Stimulated activated CD8-positive, alpha-beta memory T cell treated with anti-CD3 and anti-CD28 coated beads, Interleukin-4, amount 100 ng/mL, for 48 hours (primary cell): Measurements from ENCODE around the gene XPR1.
A peak's percentile ranks its signal among the peaks of the same experiment; 100 is the strongest.

Experiments used
- DNase-seq: peaks from one replicate; pipeline ENCODE4 v3.0.0-alpha.2; 2020

Gene XPR1

DNA sequence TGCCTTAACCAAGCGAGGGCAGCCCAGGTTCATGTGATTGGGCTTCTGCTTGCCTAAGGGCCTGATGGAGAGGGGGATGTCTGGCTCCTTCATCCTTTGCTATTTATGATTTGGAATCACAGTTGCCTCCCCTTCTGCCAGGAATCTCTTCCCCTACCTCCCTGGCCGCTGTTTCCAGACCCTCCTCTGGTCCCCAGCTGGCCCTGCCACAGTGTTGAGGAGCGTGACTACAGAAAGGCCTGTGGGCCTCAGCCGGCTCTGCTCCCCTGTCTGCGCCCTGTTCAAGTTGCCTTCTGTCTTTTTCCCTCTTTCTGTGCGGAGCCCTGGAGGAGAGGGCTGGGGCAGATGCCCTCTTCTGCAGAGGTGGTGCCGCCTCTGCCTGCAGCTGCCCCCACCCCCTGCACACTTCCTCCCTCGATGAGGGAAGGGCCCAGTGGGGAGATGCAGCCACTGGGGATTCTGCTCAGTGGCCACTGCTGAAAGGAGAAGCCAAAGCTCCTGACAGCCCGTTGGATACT lies 287.4 kb downstream of the XPR1 start:
- DNase-seq, result no peak

DNA sequence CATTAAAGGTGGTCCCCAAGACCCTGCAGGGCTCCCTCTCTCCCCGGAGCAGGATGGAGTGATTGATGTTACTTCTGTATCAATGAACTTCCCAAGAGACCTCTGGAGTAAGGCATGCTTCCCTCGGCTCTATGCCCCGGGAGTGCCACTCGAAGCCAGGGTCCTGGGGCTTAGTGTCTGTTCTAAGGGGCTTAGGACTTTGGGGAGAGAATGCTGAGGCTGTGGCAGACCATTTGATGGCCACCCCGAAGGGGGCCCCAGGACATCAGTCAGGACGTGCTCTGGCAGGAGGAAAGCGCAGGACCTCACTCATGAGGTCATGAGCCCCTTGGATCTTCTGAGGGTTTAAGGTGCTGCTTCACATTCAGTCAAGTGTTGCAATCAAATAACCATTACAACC lies 288.4 kb downstream of the XPR1 start:
- no peak for DNase-seq

DNA sequence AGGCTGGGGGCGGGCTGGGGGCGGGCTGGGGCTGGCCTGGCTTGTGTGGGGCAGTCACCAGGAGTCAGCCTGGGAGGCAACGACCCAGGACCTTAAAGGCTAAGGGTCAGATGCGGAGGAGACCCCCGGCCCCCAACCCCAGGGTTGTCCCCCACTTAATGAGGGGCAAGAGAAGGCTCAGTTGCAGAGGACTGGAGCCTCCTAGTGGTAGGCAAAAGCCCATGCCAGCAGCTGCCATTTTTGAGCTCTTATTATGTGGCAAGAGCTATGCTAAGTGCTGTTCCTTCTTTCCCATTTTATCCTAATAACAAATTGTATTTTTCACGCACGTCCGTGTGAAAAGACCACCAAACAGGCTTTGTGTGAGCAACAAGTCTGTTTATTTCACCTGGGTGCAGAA lies 288.9 kb downstream of the XPR1 start:
- no peak for DNase-seq

DNA sequence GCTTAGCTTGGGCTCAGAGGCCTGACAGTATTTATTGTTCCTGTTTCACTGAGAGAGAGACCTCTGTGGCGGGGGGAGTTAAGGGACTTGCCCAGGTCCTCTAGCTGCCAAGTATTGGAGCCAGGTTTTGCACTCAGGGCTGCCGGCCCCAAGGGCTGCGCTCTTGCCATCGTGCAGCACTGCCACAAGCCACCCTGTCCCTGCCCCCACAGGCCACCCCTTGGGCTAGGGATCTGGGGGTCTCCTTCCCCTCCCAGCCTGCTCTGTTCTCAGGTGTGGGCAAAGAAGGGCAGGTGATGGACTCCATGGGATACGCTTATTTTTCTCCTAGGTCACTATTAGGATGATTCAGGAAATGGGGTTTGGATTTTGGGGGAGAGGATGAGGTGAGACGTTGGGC lies 289.6 kb downstream of the XPR1 start:
- DNase-seq, result no peak

DNA sequence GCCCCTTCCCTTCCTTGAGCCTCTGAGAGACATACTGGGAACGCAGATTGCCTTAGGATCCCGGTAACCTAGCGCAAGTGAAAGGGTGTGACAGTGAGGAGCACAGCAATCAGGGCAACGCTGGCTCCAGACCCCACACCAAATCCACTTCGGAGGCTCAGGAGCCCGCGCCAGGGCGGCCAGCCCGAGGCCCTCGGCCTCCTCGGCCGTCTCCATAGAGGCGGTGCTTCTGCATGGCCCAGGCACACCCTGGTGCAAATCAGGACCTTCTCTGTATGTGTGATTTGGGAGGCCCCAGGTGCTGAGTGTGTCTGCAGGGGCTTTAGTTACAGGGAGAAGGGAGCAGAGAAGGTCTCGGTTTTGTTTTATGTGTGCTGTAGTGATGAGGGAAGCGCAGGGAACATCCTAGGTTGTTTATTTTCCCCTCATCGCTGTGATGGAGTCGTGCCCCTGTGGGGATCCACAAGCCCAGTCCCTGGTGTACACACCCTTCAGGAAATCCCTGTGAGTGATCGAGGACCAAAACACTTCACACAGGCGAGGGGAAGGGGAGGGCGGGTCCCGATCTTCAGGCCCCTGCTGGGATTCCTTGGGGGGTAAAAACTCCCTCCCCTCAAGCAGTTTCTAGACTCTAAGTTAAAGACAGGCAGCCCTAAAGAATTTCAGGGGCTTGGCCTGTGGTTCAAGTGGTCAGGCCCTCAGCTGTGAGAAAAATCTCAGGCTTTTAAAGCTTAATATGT lies 290.2 kb downstream of the XPR1 start:
- no peak for DNase-seq

DNA sequence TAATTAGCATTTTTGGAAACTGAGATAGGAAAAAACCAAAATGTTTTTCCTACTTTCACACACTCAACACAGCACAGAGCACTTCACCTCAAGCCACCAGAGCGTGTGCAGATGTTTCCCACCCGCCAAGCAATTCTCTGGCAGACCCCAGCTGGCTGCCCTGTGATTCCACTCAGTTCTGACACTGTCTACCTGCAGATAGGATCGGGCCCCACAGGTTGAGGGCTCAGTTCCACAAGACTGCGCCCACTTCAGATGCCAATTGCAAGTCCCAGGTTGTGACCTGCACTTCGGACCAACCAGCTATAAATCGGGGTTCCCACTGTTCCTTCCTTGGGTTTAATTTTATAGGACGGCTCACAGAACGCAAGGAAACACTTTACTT lies 290.8 kb downstream of the XPR1 start:
- DNase-seq, result no peak

DNA sequence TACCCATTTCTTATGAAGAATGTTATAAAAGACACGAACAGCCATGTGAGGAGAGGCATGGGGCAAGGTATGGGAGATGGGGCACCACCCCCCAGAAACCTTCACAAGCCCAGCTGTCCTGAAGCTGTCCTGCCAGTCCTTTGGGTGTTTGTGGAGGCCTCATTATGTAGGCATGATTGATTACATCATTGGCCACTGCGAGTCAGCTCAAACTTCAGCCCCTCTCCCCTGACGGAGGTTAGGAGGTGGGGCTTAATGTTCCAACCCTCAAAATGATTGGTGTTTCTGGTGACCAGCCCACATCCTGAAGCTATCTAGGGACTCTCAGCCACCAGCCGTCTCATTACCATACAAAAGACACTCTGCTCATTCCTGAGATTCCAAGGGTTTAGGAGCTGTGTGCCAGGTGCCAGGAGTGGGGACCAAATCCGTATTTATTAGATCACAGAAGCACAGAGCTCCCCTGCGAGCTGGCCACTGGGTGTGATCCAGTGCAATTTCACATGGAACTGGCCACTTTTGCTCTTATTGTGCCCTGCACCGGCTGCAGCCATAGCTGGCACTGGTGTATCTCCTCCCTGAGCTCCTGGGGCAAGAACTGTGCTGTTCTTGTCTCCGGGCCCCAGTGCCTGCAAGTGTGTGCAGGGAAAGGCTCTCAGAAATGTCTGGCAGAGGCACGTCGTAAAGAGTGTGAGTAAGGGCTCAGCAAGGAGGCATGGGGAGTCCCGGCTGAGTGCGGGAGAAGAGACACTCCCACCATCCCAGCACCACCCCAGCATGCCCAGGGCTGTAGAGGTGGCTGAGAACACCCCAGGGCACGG lies 291.4 kb downstream of the XPR1 start:
- no peak for DNase-seq

DNA sequence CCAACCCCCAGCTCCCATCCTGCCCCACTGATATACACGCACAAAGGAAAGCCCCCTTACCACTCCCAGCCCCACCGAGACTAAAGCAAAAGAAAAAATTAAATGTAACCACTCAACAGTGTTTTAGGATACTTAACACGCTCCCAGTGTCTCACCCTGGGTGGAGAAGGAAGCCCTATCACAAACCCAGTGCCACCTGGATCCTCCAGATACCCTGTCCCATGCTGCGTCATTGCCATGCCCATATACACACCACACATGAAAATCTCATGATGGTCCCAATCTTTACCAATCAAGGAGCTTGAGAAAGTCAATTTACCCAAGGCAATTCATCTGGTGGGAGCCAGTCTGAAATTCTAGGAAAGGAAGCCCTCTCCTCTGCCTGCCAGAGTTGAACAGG lies 292.1 kb downstream of the XPR1 start:
- no peak for DNase-seq

DNA sequence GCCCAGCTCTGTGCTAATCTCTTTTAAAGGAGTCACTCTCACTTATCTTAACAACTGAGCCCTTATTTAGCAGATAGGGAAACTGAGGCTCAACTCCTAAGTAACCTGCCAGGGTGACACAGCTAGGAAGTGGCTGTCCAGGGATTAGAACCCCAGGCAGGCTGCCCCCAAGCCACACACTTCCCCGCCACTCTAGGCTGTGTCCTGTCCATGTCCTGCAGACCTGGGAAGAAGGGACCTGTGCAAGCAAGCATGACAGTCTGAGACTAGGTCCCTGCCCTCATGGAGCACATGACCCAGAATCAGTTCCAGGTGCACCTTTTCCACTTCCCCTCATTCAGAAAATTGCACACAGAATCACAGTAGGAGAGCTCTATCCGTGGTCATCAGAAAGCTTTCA lies 293.1 kb downstream of the XPR1 start:
- DNase-seq, result no peak

DNA sequence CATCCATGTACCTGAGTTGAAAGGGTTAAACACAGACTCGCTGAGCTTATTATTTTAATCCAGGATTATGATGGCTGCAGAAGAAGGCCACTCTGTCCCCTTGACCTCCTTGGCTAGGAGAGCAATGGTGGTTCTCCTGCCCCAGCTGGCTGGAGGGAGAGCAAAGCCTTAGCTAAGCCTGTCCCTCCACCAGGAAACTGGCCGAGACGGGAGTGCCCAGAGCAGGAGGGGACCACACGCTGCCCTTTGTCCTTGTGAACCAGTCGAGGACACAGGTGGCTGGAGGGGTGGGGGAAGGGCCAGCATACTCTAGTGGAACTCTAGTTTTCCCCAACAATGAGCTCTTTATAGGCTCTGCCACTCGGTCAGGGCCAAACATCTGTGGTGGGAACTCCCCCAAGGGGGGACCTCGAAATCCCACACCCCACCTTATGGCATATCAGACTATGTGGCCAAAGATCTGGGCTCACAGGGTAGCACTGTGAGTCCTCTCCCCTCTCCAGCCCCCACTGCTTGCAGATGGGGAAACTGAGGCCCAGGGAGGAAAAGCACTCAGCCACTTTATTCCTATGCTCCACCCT lies 293.7 kb downstream of the XPR1 start:
- no peak for DNase-seq

DNA sequence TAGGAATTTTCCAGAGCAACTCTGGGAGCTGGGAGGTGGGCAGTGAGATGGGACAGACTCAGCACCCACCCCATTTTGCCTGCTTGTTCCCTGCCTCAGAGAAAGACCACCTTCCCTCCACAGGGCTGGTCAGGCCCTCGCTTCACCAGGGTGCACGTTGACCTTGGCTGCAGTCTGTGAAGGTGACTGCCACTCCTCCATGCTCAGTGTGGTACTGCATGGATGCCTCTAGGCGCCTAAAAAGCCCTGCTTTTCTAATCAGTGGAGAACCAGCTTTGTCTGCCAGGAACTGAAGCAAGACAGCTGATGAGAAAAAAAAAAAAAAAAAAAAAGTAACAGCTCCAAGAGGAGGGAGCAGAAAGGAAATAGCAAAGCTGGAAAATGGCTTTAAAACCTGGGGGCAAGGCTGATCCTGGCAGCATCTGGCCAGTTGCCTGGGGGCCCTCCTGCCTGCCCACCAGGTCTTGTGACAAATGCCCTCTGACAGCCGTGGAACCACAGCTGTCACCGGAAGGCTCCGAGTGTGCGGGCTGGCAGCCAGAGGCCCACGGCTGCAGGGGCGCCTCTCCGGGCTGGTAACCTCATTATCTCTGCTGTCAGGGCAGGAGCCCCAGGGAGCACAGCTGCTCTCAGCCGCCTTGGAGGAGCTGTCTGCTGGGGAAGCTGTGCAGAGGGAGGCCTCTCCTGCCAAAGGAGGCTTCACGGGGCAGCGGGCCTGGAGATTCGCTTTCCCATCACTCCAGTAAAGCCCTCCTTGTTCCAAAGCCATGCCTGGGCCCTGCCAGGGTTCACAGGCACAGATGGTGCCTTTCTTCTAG lies 294.6 kb downstream of the XPR1 start:
- peak; percentile 27 for DNase-seq

DNA sequence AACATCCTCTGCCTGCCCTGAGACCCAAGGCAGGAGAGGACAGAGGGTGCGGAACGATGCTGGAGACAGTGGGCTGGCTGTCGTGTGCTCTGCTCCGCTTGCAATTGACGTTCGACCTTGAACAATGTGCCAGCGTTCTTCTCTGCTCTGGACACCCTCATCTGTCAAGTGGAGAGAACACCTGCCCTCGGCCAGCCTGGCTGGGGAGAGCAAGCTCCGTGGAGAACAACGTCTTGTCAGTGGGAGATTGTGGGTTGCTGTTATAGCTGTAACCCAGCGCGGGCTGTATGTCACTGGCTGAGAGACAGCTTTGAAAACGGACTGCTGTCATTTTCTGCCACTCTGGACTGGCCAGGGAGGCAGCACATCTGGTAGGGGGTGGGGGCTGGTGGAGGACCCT lies 295.5 kb downstream of the XPR1 start:
- no peak for DNase-seq

DNA sequence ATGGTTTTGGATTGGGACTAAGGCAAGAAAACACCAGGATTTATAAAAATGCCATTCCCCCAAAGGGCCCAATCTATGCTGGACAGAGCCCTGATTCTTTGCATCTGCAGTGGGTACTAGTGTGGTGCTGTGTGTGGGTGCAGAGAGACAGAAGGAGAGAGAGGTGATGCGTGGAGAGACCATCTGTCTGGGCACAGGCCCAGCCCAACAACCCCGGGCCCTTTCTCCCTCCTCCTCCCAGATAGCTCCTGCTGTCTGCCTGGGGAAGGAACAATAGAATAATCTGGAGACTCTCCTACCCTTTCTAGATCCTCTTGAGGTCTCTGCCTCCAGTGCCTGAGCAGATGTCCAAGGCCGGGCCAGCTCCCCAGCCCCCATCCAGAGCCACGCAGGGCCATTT lies 296.0 kb downstream of the XPR1 start:
- DNase-seq, result no peak

DNA sequence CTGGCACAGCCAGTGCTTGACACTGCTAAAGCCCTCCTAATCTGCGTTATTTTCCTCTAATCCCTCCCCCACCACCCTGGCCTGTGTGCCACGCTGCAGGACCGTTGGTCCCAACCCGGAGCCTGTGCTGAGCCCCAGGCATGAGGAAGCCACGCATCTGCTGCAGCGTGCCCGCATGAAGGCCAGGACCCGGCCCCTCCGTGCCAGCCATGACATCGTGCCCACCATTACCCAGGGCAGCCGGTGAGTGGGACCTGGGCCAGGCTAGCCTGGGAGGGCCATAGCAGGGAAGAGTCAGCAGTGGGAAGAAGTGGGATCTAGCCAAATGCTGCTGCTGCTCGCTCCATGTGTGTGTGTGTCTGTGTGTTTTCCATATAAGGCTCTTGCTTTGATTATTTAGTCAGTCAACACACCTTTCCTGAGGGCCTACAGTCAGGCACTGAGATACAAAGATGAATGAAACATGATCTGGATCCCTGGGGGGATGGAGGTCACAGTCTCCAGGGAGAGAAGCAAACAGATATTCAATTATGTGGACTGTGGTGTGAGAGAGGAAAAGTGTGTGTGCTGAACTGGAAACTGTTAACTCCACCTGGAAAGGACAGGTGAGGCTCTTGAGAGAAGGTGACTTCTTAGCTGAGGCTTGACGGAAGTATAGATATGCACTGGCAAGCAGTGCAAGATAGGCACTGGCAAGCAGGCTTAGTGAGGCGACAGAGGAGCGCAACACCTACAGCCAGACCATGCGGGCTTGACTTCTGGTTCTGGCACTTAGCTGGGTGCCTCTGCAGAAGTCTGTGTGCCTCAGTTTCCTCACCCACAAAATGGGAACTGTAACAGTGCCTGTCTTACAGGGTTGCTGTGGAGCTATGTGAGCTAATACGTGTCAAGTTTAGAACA lies 296.8 kb downstream of the XPR1 start:
- DNase-seq, result no peak

DNA sequence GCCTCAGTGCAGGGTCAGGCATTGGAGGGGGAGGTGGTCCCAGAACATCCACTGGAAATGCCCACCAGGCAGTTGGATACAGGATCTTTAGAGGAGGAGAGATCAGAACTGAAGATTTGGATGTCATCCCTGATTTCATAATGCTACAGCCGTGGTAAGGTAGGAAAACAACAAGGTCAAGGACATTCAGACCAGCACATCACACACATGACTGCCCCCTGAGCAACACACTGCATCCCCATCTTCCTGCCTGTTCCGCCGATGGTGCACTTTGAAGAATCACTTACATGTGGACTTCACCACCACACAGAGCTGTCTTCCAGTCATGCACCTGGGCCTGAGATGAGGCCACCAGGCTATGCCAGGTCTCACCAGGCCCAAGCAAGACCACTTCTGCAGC lies 297.6 kb downstream of the XPR1 start:
- DNase-seq, result no peak

DNA sequence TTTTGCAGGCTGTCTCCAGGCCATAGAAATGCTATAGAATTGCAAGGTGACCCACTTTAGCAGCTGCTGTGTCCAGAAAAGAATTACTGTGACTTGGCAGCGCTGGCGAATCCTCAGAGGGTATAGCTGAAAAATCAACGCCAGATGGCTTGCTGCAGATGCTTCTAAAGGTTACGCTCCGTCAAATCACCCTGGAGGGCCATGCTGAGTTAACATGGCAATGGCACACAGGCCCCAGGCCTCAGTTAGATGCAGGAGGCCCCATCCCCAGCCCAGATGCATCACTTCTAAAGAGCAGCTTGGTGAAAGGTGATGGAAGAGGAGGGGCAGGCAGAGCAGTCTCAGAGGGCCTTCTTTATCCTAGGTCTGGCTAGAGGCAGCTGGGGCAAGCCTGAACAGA lies 298.9 kb downstream of the XPR1 start:
- no peak for DNase-seq

DNA sequence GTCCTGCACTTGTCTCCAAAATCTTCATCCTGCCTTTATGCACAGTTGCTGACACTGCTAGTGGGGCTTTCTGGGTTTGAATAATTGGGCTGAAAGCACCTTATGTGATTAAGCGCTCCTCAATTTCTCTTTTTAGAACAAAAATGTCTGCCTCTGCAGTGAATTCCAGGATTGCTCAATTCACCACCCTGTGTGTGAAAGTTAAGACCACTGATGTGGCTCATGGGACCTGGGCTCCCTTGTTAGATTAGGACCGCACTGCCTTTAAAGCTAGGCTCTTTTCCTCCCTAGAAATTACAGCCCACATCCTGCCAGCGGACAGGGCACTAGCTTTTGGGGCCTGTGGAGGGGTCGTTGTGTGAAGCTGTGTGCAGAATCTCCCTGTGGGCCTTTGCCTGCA lies 299.7 kb downstream of the XPR1 start:
- no peak for DNase-seq

DNA sequence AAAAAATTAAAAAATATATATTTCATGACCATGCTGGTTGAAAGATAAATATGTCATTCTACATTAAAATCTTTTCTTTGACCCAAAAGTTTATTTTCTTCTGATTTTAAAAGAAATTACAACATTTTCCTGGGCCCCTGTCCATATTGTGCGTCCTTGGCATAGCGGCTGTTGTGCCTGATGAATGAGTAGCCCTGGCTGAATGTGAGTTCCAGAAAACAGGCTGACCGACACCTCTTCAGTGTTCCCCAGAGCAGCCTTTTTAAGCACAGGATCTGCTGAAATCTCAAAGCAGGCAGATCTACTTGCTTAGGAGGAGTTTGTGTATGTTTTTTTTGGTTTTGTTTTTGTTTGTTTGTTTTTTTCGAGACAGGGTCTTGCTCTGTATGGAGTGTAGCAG lies 300.6 kb downstream of the XPR1 start:
- DNase-seq, result no peak

DNA sequence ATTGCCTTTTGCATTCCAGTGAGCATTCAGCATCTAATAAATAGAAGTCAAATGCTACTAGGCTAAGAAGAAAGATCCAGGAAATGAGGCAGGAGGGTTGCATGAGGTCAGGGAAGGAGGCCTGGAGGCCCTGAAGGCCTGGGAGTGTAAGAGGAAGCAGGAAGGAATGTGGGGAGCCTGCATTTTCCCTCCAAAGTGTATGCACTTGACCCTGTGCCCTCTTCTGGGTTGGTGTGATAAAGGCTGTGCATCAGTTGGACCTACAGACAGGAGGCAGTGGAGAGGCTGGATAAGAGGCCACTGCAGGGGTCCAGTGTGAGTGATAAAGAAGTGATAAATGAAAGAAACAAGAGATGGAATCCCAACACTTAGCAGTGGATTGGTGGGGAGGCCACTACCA lies 301.3 kb downstream of the XPR1 start:
- DNase-seq, result no peak

DNA sequence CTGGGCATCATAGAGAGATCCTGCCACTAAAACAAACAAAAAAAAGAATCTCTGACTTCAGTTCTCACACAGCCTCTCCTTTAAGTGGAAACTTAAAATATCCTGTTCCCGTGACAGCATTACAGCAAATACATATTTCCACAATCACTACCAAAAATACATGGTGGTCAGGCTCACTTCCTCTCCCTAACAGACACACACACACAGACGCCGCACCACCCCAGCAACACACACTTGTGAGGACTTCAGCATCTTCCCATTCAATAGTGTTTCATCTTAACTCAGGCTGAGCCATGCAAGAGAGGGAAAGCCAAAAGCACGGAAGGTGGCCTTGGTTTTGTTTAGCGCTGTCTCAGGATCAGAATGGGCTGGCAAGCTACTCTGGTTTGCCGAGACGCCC lies 302.7 kb downstream of the XPR1 start:
- DNase-seq, result no peak

DNA sequence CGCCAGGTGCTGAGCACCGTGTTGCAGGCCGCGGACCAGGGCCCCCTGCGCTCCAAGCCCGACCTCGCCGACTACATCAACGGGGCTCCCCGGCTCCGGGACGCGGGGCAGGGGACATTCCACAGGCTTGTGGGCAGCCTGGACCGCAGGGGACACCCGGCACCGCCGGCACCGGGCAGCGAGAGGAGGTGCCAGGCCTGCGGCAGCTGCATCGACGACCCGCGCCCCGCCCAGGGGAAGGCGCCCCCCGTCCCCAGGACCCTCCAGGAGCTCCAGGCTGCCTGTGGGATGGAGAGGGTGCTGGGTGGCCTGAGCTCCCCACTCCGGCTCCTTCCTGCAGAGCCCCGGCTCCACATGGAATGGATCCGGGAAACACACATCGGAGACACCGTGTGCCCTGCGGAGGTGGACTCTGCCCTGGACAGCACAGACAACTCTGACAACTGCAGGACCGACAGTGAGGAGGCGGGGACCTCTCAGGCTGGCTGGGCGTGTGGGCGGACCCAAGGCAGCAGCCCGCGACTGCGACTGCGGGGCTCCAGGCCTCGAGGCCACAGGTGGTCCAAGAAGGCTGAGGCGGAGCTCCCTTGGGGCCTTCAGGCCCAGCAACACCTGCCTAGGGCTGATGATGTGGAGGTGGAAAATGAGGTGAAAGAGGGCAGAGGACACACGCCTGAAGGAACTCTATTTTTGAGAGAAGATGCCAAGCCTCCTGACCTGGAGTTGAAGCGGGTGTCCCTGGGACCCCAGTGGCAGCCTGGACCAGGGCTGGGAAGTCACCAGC lies 303.7 kb downstream of the XPR1 start:
- DNase-seq, result no peak
